HEK293T (cell line): ENCODE data around the gene CHST7.

Experiments
- CTCF ChIA-PET: fragments of 350-600 bp; formaldehyde crosslinking; extraction: SDS; loops from one replicate; lab custom pipeline; 2021; ENCODE audit warnings: antibody characterized with exemption, inconsistent platforms; lab: Yijun Ruan, JAX
- POLR2A ChIA-PET: fragments of 350-600 bp; formaldehyde crosslinking; extraction: SDS; loops from one replicate; lab custom pipeline; 2020; ENCODE audit warnings: antibody characterized with exemption, inconsistent platforms; lab: Yijun Ruan, JAX
- DNase-seq: peaks from one replicate; pipeline ENCODE4 v3.0.0; 2012; ENCODE audit warnings: mixed read lengths; ENCODE audit errors: extremely low spot score
- ARNT ChIP-seq: fragments of 450-650 bp; IDR thresholded peaks from 2 replicates; pipeline ENCODE4 v1.6.1; 2017; ENCODE audit warnings: mild to moderate bottlenecking
- BHLHE40 ChIP-seq: fragments of 450-650 bp; IDR thresholded peaks from 2 replicates; pipeline ENCODE4 v1.6.1; 2016; ENCODE audit warnings: mild to moderate bottlenecking, moderate library complexity, borderline replicate concordance
- CTBP1 ChIP-seq: fragments of 450-650 bp; IDR thresholded peaks from 2 replicates; pipeline ENCODE4 v1.6.1; 2016; ENCODE audit warnings: borderline replicate concordance
- ELF4 ChIP-seq: fragments of 450-650 bp; IDR thresholded peaks from 2 replicates; pipeline ENCODE4 v1.6.1; 2017; ENCODE audit warnings: antibody characterized with exemption
- FOXA1 ChIP-seq: fragments of 450-650 bp; IDR thresholded peaks from 2 replicates; pipeline ENCODE4 v1.6.1; 2016; ENCODE audit warnings: mild to moderate bottlenecking
- FOXK2 ChIP-seq: fragments of 450-650 bp; IDR thresholded peaks from 2 replicates; pipeline ENCODE4 v1.6.1; 2016; ENCODE audit warnings: mild to moderate bottlenecking
- FOXM1 ChIP-seq: fragments of 450-650 bp; IDR thresholded peaks from 2 replicates; pipeline ENCODE4 v1.6.1; 2017; ENCODE audit warnings: mild to moderate bottlenecking, borderline replicate concordance
- HDGF ChIP-seq: fragments of 450-650 bp; IDR thresholded peaks from 2 replicates; pipeline ENCODE4 v1.6.1; 2017; ENCODE audit warnings: antibody characterized with exemption, borderline replicate concordance
- L3MBTL2 ChIP-seq: fragments of 450-650 bp; conservative IDR thresholded peaks from 2 replicates; pipeline ENCODE4 v1.6.1; 2016; ENCODE audit warnings: mild to moderate bottlenecking
- LEF1 ChIP-seq: fragments of 450-650 bp; IDR thresholded peaks from 2 replicates; pipeline ENCODE4 v1.6.1; 2017; ENCODE audit warnings: mild to moderate bottlenecking, borderline replicate concordance
- NFRKB ChIP-seq: fragments of 450-650 bp; IDR thresholded peaks from 2 replicates; pipeline ENCODE4 v1.6.1; 2016; ENCODE audit warnings: mild to moderate bottlenecking, moderate library complexity
- PKNOX1 ChIP-seq: fragments of 450-650 bp; IDR thresholded peaks from 2 replicates; pipeline ENCODE4 v1.6.1; 2016
- SP1 ChIP-seq: fragments of 450-650 bp; IDR thresholded peaks from 2 replicates; pipeline ENCODE4 v1.6.1; 2017
- SUZ12 ChIP-seq: fragments of 450-650 bp; IDR thresholded peaks from 2 replicates; pipeline ENCODE4 v1.6.1; 2016; ENCODE audit warnings: mild to moderate bottlenecking
- TARDBP ChIP-seq: fragments of 450-650 bp; IDR thresholded peaks from 2 replicates; pipeline ENCODE4 v1.6.1; 2016
- ZNF384 ChIP-seq: fragments of 450-650 bp; IDR thresholded peaks from 2 replicates; pipeline ENCODE4 v1.6.1; 2016

The CHST7 gene

GRCh38 chrX:46597208-46597607, 23.6 kb downstream of the CHST7 start:
- CTCF ChIA-PET, result no interaction called here
- POLR2A ChIA-PET, result no interaction called here
- TF ChIP-seq NFRKB, result no peak
- no peak for TF ChIP-seq ZNF384
- TF ChIP-seq SUZ12, result no peak
- TF ChIP-seq ELF4, result no peak
- TF ChIP-seq LEF1, result no peak
- TF ChIP-seq PKNOX1, result no peak
- DNase-seq, result no peak

GRCh38 chrX:46597771-46598170, 24.2 kb downstream of the CHST7 start:
- no peak for DNase-seq
- TF ChIP-seq SP1, result no peak
- no peak for TF ChIP-seq BHLHE40
- TF ChIP-seq ZNF384, result no peak
- TF ChIP-seq FOXA1, result no peak
- no peak for TF ChIP-seq ARNT
- TF ChIP-seq FOXK2, result no peak
- CTCF ChIA-PET, result no interaction called here
- POLR2A ChIA-PET, result no interaction called here

GRCh38 chrX:46599051-46599560, 25.5 kb downstream of the CHST7 start:
- DNase-seq, result no peak
- no peak for TF ChIP-seq L3MBTL2
- TF ChIP-seq LEF1, result no peak
- TF ChIP-seq FOXM1, result no peak
- no peak for TF ChIP-seq TARDBP
- no peak for TF ChIP-seq BHLHE40
- no peak for TF ChIP-seq FOXK2
- TF ChIP-seq SP1, result no peak
- no peak for TF ChIP-seq ARNT
- no peak for TF ChIP-seq SUZ12
- TF ChIP-seq CTBP1, result no peak
- TF ChIP-seq HDGF, result no peak
- ChIA-PET CTCF (interaction anchor here (0.7 kb wide), 1 partner anchor 373 kb away, joined by 3 read pairs; no protein-coding TSS in a partner anchor), POLR2A (no interaction called here)

GRCh38 chrX:46601283-46601682, 27.7 kb downstream of the CHST7 start:
- ChIA-PET POLR2A (no interaction called here), CTCF (no interaction called here)
- no peak for TF ChIP-seq NFRKB
- TF ChIP-seq SP1, result no peak
- TF ChIP-seq SUZ12, result no peak
- TF ChIP-seq HDGF, result no peak
- no peak for TF ChIP-seq FOXK2
- no peak for TF ChIP-seq ZNF384
- TF ChIP-seq LEF1, result no peak
- TF ChIP-seq PKNOX1, result no peak
- no peak for TF ChIP-seq FOXA1
- no peak for TF ChIP-seq TARDBP
- DNase-seq, result no peak

- POLR2A ChIA-PET, result no interaction called here
Observed at GRCh38 chrX:46602468-46603102, 29.0 kb downstream of the CHST7 start.

GRCh38 chrX:46607916-46608315, 34.4 kb downstream of the CHST7 start:
- CTCF ChIA-PET, result no interaction called here
- no peak for DNase-seq
- TF ChIP-seq FOXM1, result no peak
- no peak for TF ChIP-seq ZNF384
- POLR2A ChIA-PET, result no interaction called here

More at GRCh38 chrX:46602468-46603102, 29.0 kb downstream of the CHST7 start:
- CTCF ChIA-PET, result no interaction called here
- DNase-seq, result no peak
- TF ChIP-seq SUZ12, result no peak
- no peak for TF ChIP-seq NFRKB
- TF ChIP-seq FOXA1, result no peak

GRCh38 chrX:46610070-46610658, 36.6 kb downstream of the CHST7 start:
- no peak for TF ChIP-seq HDGF
- no peak for TF ChIP-seq PKNOX1
- no peak for TF ChIP-seq L3MBTL2
- CTCF ChIA-PET, result no interaction called here
- DNase-seq, result no peak
- POLR2A ChIA-PET, result no interaction called here
